Tibial nerve (tissue), 3 donors: ENCODE data around the gene PSMA6.

Experiments
- CTCF ChIP-seq, 5 experiments: fragments of 200-600 bp in 3 of 5; fragments of 450-650 bp in 2 of 5; sonication (generic) in 3 of 5; IDR thresholded peaks; one replicate each; pipeline ENCODE4 v1.5.1; 2016 to 2019; ENCODE audit warnings: antibody characterized with exemption in 5 of 5, mild to moderate bottlenecking in 3 of 5, moderate library complexity in 2 of 5
- POLR2A ChIP-seq, 2 donors: fragments of 450-650 bp; IDR thresholded peaks; one replicate each; pipeline ENCODE4 v1.6.1; 2017; ENCODE audit warnings: antibody characterized with exemption in 2 of 2, mild to moderate bottlenecking in 2 of 2, moderate library complexity in 2 of 2

GRCh38 chr14:35331605-35332516 is 39.7 kb downstream of the PSMA6 start:
- no peak for TF ChIP-seq CTCF (IDR thresholded peaks at IDR 0.05)
- TF ChIP-seq POLR2A (IDR thresholded peaks at IDR 0.05) = no peak
